ENCODE data around the gene C1QTNF3. TPM values are rescaled to one million over a fixed set of nuclear protein-coding genes. Genes with fewer than 3 reads are reported as not detected.
A peak's percentile ranks its signal among the peaks of the same experiment; 100 is the strongest.

C1QTNF3 gene
- total RNA-seq, 1 donor: 2.2 TPM

DNA sequence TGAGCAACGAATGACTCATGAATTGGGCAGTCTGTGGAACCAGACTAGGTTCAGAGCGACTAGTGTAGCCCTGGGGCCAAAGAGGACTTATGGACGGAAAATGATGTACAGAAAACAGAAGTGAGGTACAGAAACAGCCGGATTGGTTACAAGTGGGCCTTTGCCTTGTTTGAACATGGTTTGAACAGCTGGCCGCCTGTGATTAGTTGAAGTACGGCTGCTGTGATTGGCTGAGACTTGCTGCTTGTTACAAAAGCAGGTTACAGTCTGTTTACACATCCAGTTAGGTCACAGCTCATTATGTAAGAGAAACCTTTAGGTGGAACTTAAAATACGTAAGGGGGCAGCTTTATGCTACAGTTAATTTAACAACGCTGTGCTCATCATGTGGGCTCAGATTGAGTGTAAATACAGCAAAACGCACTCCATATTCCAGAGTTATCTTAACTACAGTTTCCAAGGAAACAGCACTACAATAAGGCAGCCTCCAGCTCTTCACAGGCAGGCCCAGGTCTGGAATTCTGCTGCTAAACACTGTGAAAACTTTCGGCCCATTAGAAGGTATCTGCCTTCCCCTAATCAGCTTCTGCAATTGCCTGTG is 41.7 kb downstream of the C1QTNF3 start:
- H3K79me2 ChIP-seq (ENCODE audit: insufficient read depth, low read length): peaks cover 6% of the 10 kb centered on the region
- no peaks in the 10 kb centered on the region for H3K9me3 ChIP-seq (ENCODE audit: low read depth, low read length)
- no peak for DNase-seq (ENCODE audit: insufficient read length, low spot score, missing footprints)
- H3K36me3 ChIP-seq (ENCODE audit: insufficient read depth, low read length): peaks cover 21% of the 10 kb centered on the region
- H3K4me2 ChIP-seq (ENCODE audit: insufficient read depth, low read length): no peak overlapping the region
- H3K27me3 ChIP-seq (ENCODE audit: insufficient read depth, low read length): no peaks in the 10 kb centered on the region
- H3K4me3 ChIP-seq (ENCODE audit: insufficient read depth, low read length): no peak overlapping the region
- TF ChIP-seq, protein P1, sequence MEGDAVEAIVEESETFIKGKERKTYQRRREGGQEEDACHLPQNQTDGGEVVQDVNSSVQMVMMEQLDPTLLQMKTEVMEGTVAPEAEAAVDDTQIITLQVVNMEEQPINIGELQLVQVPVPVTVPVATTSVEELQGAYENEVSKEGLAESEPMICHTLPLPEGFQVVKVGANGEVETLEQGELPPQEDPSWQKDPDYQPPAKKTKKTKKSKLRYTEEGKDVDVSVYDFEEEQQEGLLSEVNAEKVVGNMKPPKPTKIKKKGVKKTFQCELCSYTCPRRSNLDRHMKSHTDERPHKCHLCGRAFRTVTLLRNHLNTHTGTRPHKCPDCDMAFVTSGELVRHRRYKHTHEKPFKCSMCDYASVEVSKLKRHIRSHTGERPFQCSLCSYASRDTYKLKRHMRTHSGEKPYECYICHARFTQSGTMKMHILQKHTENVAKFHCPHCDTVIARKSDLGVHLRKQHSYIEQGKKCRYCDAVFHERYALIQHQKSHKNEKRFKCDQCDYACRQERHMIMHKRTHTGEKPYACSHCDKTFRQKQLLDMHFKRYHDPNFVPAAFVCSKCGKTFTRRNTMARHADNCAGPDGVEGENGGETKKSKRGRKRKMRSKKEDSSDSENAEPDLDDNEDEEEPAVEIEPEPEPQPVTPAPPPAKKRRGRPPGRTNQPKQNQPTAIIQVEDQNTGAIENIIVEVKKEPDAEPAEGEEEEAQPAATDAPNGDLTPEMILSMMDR (IDR thresholded peaks at IDR 0.05; ENCODE audit: extremely low read depth, low read depth, low read length): no peak
- peaks cover 3% of the 10 kb centered on the region for H3K4me1 ChIP-seq (ENCODE audit: insufficient read depth, low read length)
- no peak overlapping the region for H2AFZ ChIP-seq (ENCODE audit: low read length)
- no peaks in the 10 kb centered on the region for H4K20me1 ChIP-seq (ENCODE audit: insufficient read depth, low read length)
- no peak overlapping the region for H3K27ac ChIP-seq (ENCODE audit: low read depth, low read length)

DNA sequence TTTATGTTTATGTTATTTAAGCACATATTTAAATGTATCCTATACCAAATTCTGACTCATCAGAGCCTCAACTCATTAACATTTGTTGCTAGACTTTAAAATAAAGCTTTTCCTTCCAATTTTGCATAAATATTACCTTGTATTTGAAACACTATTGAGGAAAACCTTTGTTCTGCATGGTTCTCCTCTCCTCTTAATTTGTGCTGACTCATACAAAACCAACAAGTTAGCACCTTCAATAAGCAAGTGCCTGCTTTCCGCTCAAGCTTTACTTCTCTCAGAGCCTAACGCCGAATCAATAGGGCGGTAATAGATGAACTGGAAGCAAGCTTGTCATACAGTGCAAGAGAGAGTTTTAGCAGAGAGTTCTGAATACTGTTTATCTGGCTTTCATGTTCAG is 43.0 kb downstream of the C1QTNF3 start:
- no peaks in the 10 kb centered on the region for H4K20me1 ChIP-seq (ENCODE audit: insufficient read depth, low read length)
- H3K27ac ChIP-seq (ENCODE audit: low read depth, low read length): no peak overlapping the region
- TF ChIP-seq, protein P1 (IDR thresholded peaks at IDR 0.05; ENCODE audit: extremely low read depth, low read depth, low read length): no peak
- no peak overlapping the region for H3K4me3 ChIP-seq (ENCODE audit: insufficient read depth, low read length)
- H3K36me3 ChIP-seq (ENCODE audit: insufficient read depth, low read length): peaks cover 21% of the 10 kb centered on the region
- no peaks in the 10 kb centered on the region for H3K27me3 ChIP-seq (ENCODE audit: insufficient read depth, low read length)
- H3K4me2 ChIP-seq (ENCODE audit: insufficient read depth, low read length): no peak overlapping the region
- no peak overlapping the region for H2AFZ ChIP-seq (ENCODE audit: low read length)
- no peaks in the 10 kb centered on the region for H3K9me3 ChIP-seq (ENCODE audit: low read depth, low read length)
- no peaks in the 10 kb centered on the region for H3K79me2 ChIP-seq (ENCODE audit: insufficient read depth, low read length)
- peaks cover 4% of the 10 kb centered on the region for H3K4me1 ChIP-seq (ENCODE audit: insufficient read depth, low read length)
- DNase-seq (ENCODE audit: insufficient read length, low spot score, missing footprints): no peak

- peak; percentile 85 for DNase-seq (ENCODE audit: insufficient read length, low spot score, missing footprints)
- Histone ChIP-seq H3K79me2 (ENCODE audit: insufficient read depth, low read length) (no peaks in the 10 kb centered on the region), H3K27me3 (ENCODE audit: insufficient read depth, low read length) (no peaks in the 10 kb centered on the region), H3K4me1 (ENCODE audit: insufficient read depth, low read length) (peaks cover 7% of the 10 kb centered on the region), H3K4me3 (ENCODE audit: insufficient read depth, low read length) (no peak overlapping the region), H4K20me1 (ENCODE audit: insufficient read depth, low read length) (no peaks in the 10 kb centered on the region), H3K4me2 (ENCODE audit: insufficient read depth, low read length) (peak overlapping the region; percentile 2), H2AFZ (ENCODE audit: low read length) (no peak overlapping the region), H3K9me3 (ENCODE audit: low read depth, low read length) (no peaks in the 10 kb centered on the region), H3K36me3 (ENCODE audit: insufficient read depth, low read length) (peaks cover 3% of the 10 kb centered on the region), H3K27ac (ENCODE audit: low read depth, low read length) (peak overlapping the region; percentile 46)
- TF ChIP-seq, protein P1 (IDR thresholded peaks at IDR 0.05; ENCODE audit: extremely low read depth, low read depth, low read length): peak; percentile 80
Measured at GRCh38 chr5:33997331-33997983, 45.6 kb downstream of the C1QTNF3 start.

DNA sequence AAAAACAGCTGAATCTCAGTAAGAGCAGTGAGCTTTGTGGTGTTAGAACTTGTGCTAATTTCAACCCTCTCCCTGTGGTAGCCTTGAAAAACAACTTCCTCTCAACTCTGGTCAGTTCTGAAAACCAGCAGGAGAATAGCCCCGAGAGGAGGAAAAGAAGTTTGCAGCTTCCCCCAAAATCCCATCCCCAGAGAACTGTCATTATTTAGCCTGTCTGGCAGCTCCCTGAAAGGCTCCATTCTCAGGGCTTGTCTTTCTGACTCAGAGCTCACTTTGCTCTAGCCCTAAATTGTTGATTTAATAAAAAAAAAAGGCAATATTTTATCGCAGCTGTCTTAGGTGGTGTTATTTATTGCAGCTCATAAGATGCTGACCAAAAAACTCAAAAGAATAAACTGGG is 47.1 kb downstream of the C1QTNF3 start:
- Histone ChIP-seq H3K4me1 (ENCODE audit: insufficient read depth, low read length) (peaks cover 7% of the 10 kb centered on the region), H2AFZ (ENCODE audit: low read length) (no peak overlapping the region), H3K4me3 (ENCODE audit: insufficient read depth, low read length) (no peak overlapping the region), H3K27ac (ENCODE audit: low read depth, low read length) (no peak overlapping the region), H3K36me3 (ENCODE audit: insufficient read depth, low read length) (peaks cover 3% of the 10 kb centered on the region), H4K20me1 (ENCODE audit: insufficient read depth, low read length) (no peaks in the 10 kb centered on the region), H3K9me3 (ENCODE audit: low read depth, low read length) (no peaks in the 10 kb centered on the region), H3K4me2 (ENCODE audit: insufficient read depth, low read length) (no peak overlapping the region), H3K27me3 (ENCODE audit: insufficient read depth, low read length) (no peaks in the 10 kb centered on the region), H3K79me2 (ENCODE audit: insufficient read depth, low read length) (no peaks in the 10 kb centered on the region)
- no peak for DNase-seq (ENCODE audit: insufficient read length, low spot score, missing footprints)
- TF ChIP-seq, protein P1 (IDR thresholded peaks at IDR 0.05; ENCODE audit: extremely low read depth, low read depth, low read length): no peak
